Activated CD8-positive, alpha-beta memory T cell treated with anti-CD3 and anti-CD28 coated beads, Interleukin-2, amount 10 ng/mL, durations not matched to agents 7 days and 5 days (primary cell): ENCODE data around the gene C5orf15. TPM values are rescaled to one million over a fixed set of nuclear protein-coding genes. Genes with fewer than 3 reads are reported as not detected.
A peak's percentile ranks its signal among the peaks of the same experiment; 100 is the strongest.
"Not testable (repeated sequence)": the region's sequence is repeated elsewhere in the genome, so short reads cannot be mapped to it uniquely, and the experiment has no call there.

Experiments used
- ATAC-seq: fragments of 150-1000 bp; cut with Tn5 transposase; one replicate; pipeline ENCODE4 v1.10.0; 2021; ENCODE audit warnings: moderate library complexity
- CTCF ChIA-PET: fragments of 350-600 bp; sonication (Branson Sonifier 250); formaldehyde crosslinking; loops from one replicate; lab custom pipeline; 2021; ENCODE audit warnings: antibody characterized with exemption; lab: Charles Lee
- DNase-seq: peaks from one replicate; pipeline ENCODE4 v3.0.0-alpha.2; 2020
- H3K27ac Mint-ChIP-seq: one replicate; pipeline ENCODE4 v1.8.0; 2021; ENCODE audit warnings: mild to moderate bottlenecking, mixed read lengths
- H3K27me3 Mint-ChIP-seq: one replicate; pipeline ENCODE4 v1.8.0; 2021; ENCODE audit warnings: mixed read lengths
- H3K36me3 Mint-ChIP-seq: one replicate; pipeline ENCODE4 v1.8.0; 2021; ENCODE audit warnings: mild to moderate bottlenecking, mixed read lengths
- H3K4me1 Mint-ChIP-seq: one replicate; pipeline ENCODE4 v1.8.0; 2021; ENCODE audit warnings: mixed read lengths
- H3K4me3 Mint-ChIP-seq: one replicate; pipeline ENCODE4 v1.8.0; 2021; ENCODE audit warnings: mild to moderate bottlenecking, moderate library complexity, mixed read lengths
- H3K9me3 Mint-ChIP-seq: one replicate; pipeline ENCODE4 v1.8.0; 2022; ENCODE audit warnings: low read depth, mixed read lengths
- total RNA-seq, 2 experiments: library from RNA; stranded (reverse); gene quantifications; one replicate each; pipeline ENCODE4 v1.2.3, GENCODE V29; 2021

C5orf15 gene
- total RNA-seq, 2 experiments from 2014 or later: 20.9 to 25.7 TPM

GRCh38 chr5:133967698-133968203 is 674 bp downstream of the C5orf15 start:
- Mint-ChIP-seq H3K27ac (peak overlapping the region; percentile 96), H3K36me3 (peaks cover 41% of the 10 kb centered on the region), H3K9me3 (no peaks in the 10 kb centered on the region), H3K27me3 (no peaks in the 10 kb centered on the region), H3K4me3 (peak overlapping the region; percentile 98), H3K4me1 (peaks cover 51% of the 10 kb centered on the region)
- peak; percentile 32 for ATAC-seq
- CTCF ChIA-PET: no interaction called here
- DNase-seq: peak; percentile 46

DNA sequence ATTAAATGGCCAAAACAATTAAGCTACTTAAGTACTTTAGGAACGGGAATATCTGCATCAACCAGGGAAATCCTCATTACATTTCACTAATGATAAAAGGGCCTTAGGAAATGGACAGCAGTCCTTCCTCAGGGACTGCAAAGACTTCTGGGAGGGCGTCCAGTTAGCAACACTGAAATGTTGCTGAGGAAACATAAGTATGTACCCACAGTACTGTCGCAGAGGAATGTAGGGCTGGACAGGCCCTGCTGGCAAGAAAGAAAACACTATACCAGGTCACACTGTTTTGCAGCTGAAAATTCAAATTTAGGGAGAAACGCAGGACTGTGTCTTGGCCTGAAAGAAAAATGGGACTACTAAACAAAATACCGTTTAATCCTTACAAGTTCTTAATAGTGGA is 1.3 kb downstream of the C5orf15 start:
- peaks cover 45% of the 10 kb centered on the region for H3K36me3 Mint-ChIP-seq
- CTCF ChIA-PET: no interaction called here
- H3K4me3 Mint-ChIP-seq: peak overlapping the region; percentile 98
- DNase-seq: no peak
- H3K27me3 Mint-ChIP-seq: no peaks in the 10 kb centered on the region
- no peaks in the 10 kb centered on the region for H3K9me3 Mint-ChIP-seq
- peaks cover 57% of the 10 kb centered on the region for H3K4me1 Mint-ChIP-seq
- ATAC-seq: no peak
- no peak overlapping the region for H3K27ac Mint-ChIP-seq

DNA sequence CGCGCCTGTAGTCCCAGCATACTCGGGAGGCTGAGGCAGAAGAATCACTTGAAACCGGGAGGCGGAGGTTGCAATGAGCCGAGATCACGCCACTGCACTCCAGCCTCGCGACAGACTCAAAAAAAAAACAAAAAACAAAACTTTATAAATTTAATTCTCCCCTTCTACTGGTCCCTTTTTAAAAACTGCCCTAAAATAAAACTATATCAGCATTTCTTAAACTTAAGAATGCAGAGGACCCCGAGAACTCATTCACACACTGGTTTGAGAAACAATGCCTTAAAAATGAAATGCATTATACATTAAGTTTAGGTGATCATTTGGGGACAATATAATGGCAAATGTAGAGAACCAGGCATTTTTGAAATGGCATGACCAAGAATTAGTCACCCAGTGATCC is 2.3 kb downstream of the C5orf15 start:
- DNase-seq (no peak), ATAC-seq (no peak)
- no peak overlapping the region for H3K27ac Mint-ChIP-seq
- H3K4me3 Mint-ChIP-seq: no peak overlapping the region
- no peaks in the 10 kb centered on the region for H3K27me3 Mint-ChIP-seq
- peaks cover 57% of the 10 kb centered on the region for H3K4me1 Mint-ChIP-seq
- peaks cover 37% of the 10 kb centered on the region for H3K36me3 Mint-ChIP-seq
- H3K9me3 Mint-ChIP-seq: no peaks in the 10 kb centered on the region
- CTCF ChIA-PET: no interaction called here

DNA sequence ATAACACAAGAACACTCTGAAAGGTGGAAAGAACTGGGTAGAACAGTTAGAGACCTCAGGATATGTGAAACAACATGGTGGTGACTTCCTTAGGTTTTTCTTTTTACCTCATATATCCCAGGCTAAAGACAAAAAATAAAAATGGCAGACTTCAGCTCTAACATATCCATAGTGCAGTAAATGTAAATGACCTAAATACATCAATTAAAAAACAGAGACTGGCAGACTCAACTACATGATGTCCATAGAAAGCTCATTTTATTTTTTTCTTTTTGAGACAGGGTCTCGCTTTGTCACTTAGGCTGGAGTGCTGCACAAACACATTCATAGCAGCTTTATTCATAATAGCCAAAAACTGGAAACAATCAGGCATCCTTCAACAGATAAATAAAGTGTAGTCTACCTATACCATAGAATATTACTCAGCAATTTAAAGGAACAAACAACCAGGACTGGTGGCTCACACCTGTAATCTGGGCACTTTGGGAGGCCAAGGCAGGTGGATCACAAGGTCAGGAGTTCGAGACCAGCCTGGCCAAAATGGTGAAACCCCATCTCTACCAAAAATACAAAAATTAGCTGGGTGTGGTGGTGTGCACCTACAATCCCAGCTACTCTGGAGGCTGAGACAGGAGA is 4.8 kb downstream of the C5orf15 start:
- no peak for ATAC-seq
- H3K27me3 Mint-ChIP-seq: no peaks in the 10 kb centered on the region
- CTCF ChIA-PET: interaction anchor here (1.0 to 2.5 kb wide), 6 partner anchors 13 to 76 kb away, joined by 3 to 9 read pairs (median 5); no protein-coding TSS in a partner anchor

GRCh38 chr5:133962801-133963476 is 5.5 kb downstream of the C5orf15 start:
- Mint-ChIP-seq H3K27me3 (no peaks in the 10 kb centered on the region), H3K4me3 (no peak overlapping the region), H3K36me3 (peaks cover 38% of the 10 kb centered on the region), H3K27ac (peak overlapping the region; percentile 47), H3K9me3 (no peaks in the 10 kb centered on the region), H3K4me1 (peaks cover 55% of the 10 kb centered on the region)
- ATAC-seq (no peak), DNase-seq (no peak)
- CTCF ChIA-PET: interaction anchor here (1.0 to 2.5 kb wide), 6 partner anchors 13 to 77 kb away, joined by 3 to 9 read pairs (median 5); no protein-coding TSS in a partner anchor

More for the DNA sequence above, 4.8 kb downstream of the C5orf15 start:
- Mint-ChIP-seq H3K4me3 (no peak overlapping the region), H3K9me3 (no peaks in the 10 kb centered on the region), H3K4me1 (peaks cover 57% of the 10 kb centered on the region), H3K27ac (peak overlapping the region; percentile 47), H3K36me3 (peaks cover 40% of the 10 kb centered on the region)
- no peak for DNase-seq

DNA sequence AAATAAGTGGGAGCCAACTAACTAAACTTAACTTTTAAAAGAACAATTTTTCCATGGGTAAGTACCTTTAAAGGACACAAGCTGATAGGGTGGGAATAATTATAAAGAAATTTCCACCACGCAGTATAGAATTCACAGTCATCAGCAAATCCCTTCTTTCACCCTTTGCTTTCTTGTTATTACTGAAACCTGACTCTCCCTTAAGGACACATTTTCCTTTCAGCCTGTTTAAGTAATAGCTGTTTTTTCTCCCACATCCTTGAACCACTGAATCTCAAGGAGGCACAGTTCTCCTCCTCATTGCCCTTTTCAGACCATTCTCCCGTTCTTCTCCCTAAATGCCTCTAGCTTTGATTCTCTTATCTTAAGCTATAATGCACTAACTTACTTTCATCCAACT is 6.3 kb downstream of the C5orf15 start:
- CTCF ChIA-PET: interaction anchor here (1.7 to 2.5 kb wide), 3 partner anchors 12 to 77 kb away, joined by 6 to 9 read pairs (median 8); no protein-coding TSS in a partner anchor
- DNase-seq (no peak), ATAC-seq (no peak)
- no peaks in the 10 kb centered on the region for H3K27me3 Mint-ChIP-seq
- H3K9me3 Mint-ChIP-seq: no peaks in the 10 kb centered on the region
- H3K4me3 Mint-ChIP-seq: no peak overlapping the region
- H3K36me3 Mint-ChIP-seq: peaks cover 44% of the 10 kb centered on the region
- peaks cover 55% of the 10 kb centered on the region for H3K4me1 Mint-ChIP-seq
- no peak overlapping the region for H3K27ac Mint-ChIP-seq

- peaks cover 42% of the 10 kb centered on the region for H3K36me3 Mint-ChIP-seq
- H3K27me3 Mint-ChIP-seq: no peaks in the 10 kb centered on the region
- CTCF ChIA-PET: interaction anchor here (1.6 kb wide), 1 partner anchor 20 kb away, joined by 3 read pairs; no protein-coding TSS in a partner anchor
- peak overlapping the region; percentile 10 for H3K27ac Mint-ChIP-seq
- DNase-seq (no peak), ATAC-seq (no peak)
- H3K4me3 Mint-ChIP-seq: no peak overlapping the region
- H3K4me1 Mint-ChIP-seq: peaks cover 39% of the 10 kb centered on the region
- no peaks in the 10 kb centered on the region for H3K9me3 Mint-ChIP-seq
Measured at GRCh38 chr5:133959643-133960042, 8.8 kb downstream of the C5orf15 start.

- H3K36me3 Mint-ChIP-seq: peaks cover 28% of the 10 kb centered on the region
- H3K27ac Mint-ChIP-seq: peak overlapping the region; percentile 70
- CTCF ChIA-PET: no interaction called here
Measured at GRCh38 chr5:133957591-133957990, 10.8 kb downstream of the C5orf15 start.

GRCh38 chr5:133957080-133957479 is 11.3 kb downstream of the C5orf15 start:
- Mint-ChIP-seq H3K4me3 (no peak overlapping the region), H3K27ac (peak overlapping the region; percentile 70), H3K9me3 (no peaks in the 10 kb centered on the region), H3K4me1 (peaks cover 20% of the 10 kb centered on the region), H3K36me3 (peaks cover 23% of the 10 kb centered on the region), H3K27me3 (no peaks in the 10 kb centered on the region)
- no peak for DNase-seq
- no peak for ATAC-seq
- CTCF ChIA-PET: no interaction called here

More at GRCh38 chr5:133957591-133957990, 10.8 kb downstream of the C5orf15 start:
- Mint-ChIP-seq H3K4me3 (peak overlapping the region; percentile 27), H3K9me3 (no peaks in the 10 kb centered on the region), H3K4me1 (peaks cover 25% of the 10 kb centered on the region), H3K27me3 (no peaks in the 10 kb centered on the region)
- DNase-seq (no peak), ATAC-seq (peak; percentile 70)

- H3K4me3 Mint-ChIP-seq, CTCF ChIA-PET, ATAC-seq, H3K27ac Mint-ChIP-seq, DNase-seq, H3K9me3 Mint-ChIP-seq, H3K27me3 Mint-ChIP-seq: not testable (repeated sequence)
- Mint-ChIP-seq H3K36me3 (peaks cover 23% of the 10 kb centered on the region), H3K4me1 (peaks cover 20% of the 10 kb centered on the region)
Measured at GRCh38 chr5:133956196-133956595, 12.2 kb downstream of the C5orf15 start.

- Mint-ChIP-seq H3K27me3 (no peaks in the 10 kb centered on the region), H3K4me1 (peaks cover 10% of the 10 kb centered on the region), H3K9me3 (no peaks in the 10 kb centered on the region), H3K4me3 (no peak overlapping the region), H3K27ac (no peak overlapping the region), H3K36me3 (peaks cover 13% of the 10 kb centered on the region)
- CTCF ChIA-PET: no interaction called here
- ATAC-seq (no peak), DNase-seq (no peak)
Measured at GRCh38 chr5:133953568-133954145, 14.8 kb downstream of the C5orf15 start.

GRCh38 chr5:133952729-133953567 is 15.5 kb downstream of the C5orf15 start:
- no peaks in the 10 kb centered on the region for H3K27me3 Mint-ChIP-seq
- ATAC-seq (no peak), DNase-seq (no peak)
- peaks cover 7% of the 10 kb centered on the region for H3K4me1 Mint-ChIP-seq
- no peaks in the 10 kb centered on the region for H3K9me3 Mint-ChIP-seq
- no peak overlapping the region for H3K4me3 Mint-ChIP-seq
- CTCF ChIA-PET: no interaction called here
- H3K36me3 Mint-ChIP-seq: peaks cover 12% of the 10 kb centered on the region
- H3K27ac Mint-ChIP-seq: no peak overlapping the region
